Measurements from ENCODE around the gene CDKN1C. TPM values are rescaled to one million over a fixed set of nuclear protein-coding genes. Genes with fewer than 3 reads are reported as not detected.

The CDKN1C gene
- total RNA-seq, 1 donor from 2014 or later, result 1.4 TPM

DNA sequence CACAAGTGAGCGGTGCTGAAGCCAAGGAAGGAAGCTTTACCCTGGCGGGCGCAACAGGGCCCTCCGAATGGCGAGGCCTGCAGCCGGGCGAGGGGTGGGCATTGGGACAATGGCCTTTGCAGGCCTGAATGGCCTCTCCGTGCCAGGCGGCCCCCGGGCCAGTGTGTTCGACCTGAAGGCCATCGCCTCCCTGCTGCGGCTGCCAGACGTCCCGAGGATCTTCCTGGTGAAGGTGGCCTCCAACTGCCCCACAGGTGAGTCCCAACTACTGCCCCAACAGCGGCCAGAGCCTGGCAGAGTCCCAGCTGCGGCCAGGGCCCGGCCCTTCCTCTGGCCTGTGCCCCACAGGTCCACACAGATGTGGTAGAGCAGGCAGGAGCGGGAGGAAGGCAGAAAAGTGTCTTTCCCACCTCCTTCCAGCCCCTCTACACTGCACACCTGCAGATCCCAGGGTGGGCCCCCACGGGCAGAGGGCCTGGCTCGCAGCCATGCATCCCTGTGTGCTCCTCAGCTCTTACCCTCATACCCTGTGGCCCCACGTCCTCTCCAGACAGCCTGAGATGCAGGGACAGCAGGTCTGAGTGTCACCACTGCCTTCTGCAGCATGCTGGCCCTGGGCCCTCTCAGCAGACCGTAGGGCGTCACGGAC is 32.4 kb upstream of the CDKN1C start:
- Mint-ChIP-seq H3K27me3 (no peaks in the 10 kb centered on the region), H3K4me1 (peaks cover 12% of the 10 kb centered on the region), H3K36me3 (ENCODE audit: low read depth) (no peaks in the 10 kb centered on the region), H3K27ac (no peak overlapping the region), H3K9me3 (no peaks in the 10 kb centered on the region), H3K4me3 (no peak overlapping the region)
- CTCF ChIA-PET, result interaction anchor here (0.8 kb wide), 1 partner anchor 455 kb away, joined by 3 read pairs; no protein-coding TSS in a partner anchor
- no peak for ATAC-seq (ENCODE audit: low read depth)
- DNase-seq, result no peak
- TF ChIP-seq, protein P1, sequence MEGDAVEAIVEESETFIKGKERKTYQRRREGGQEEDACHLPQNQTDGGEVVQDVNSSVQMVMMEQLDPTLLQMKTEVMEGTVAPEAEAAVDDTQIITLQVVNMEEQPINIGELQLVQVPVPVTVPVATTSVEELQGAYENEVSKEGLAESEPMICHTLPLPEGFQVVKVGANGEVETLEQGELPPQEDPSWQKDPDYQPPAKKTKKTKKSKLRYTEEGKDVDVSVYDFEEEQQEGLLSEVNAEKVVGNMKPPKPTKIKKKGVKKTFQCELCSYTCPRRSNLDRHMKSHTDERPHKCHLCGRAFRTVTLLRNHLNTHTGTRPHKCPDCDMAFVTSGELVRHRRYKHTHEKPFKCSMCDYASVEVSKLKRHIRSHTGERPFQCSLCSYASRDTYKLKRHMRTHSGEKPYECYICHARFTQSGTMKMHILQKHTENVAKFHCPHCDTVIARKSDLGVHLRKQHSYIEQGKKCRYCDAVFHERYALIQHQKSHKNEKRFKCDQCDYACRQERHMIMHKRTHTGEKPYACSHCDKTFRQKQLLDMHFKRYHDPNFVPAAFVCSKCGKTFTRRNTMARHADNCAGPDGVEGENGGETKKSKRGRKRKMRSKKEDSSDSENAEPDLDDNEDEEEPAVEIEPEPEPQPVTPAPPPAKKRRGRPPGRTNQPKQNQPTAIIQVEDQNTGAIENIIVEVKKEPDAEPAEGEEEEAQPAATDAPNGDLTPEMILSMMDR (IDR thresholded peaks at IDR 0.05), result no peak
- POLR2A ChIA-PET, result no interaction called here
- intact Hi-C loops (cut with micrococcal nuclease), result no loop called here

GRCh38 chr11:2916892-2917645 is 31.5 kb upstream of the CDKN1C start:
- Mint-ChIP-seq H3K36me3 (ENCODE audit: low read depth) (no peaks in the 10 kb centered on the region), H3K27me3 (no peaks in the 10 kb centered on the region), H3K9me3 (no peaks in the 10 kb centered on the region), H3K27ac (no peak overlapping the region), H3K4me1 (peaks cover 12% of the 10 kb centered on the region), H3K4me3 (no peak overlapping the region)
- ATAC-seq (ENCODE audit: low read depth), result no peak
- no peak for DNase-seq
- CTCF ChIA-PET, result no interaction called here
- TF ChIP-seq, protein P1 (IDR thresholded peaks at IDR 0.05), result no peak
- POLR2A ChIA-PET, result no interaction called here
- intact Hi-C loops (cut with micrococcal nuclease), result no loop called here

DNA sequence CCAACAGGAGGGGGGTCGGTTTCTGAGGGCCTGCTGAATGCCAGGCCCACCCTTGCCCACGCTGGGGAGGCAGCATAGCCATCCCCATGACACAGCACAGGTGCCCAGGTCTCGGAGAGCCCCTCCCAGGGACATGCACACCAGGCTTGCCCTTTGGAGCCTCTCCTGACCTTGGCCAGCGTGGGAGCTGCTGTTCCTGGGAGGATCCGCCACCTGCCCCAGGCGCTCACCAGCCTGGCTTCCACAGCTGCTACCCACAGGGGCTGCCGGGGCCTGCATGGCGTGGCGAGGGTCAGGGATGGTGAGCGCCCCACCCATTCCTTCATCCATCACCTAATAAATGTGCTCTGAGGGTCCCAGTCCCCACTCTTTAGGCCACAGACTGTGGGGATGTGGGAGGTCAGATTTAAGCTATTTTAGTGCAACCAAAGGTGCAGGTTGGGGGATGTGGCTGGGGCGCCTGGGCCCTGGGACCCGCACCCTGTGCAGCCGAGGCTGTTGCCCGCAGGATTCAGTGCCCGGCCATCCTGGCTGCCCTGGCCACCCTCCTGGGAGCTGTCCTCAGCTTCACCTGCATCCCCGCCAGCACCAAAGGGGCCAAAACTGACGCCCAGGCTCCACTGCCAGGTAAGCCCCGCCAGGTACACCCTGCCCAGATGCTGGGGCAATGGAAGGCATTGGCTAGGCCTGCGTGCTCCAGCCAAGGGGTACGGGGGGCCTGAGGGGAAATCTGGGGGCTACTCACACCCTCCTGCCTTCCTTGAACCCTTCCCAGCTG is 30.7 kb upstream of the CDKN1C start:
- peaks cover 12% of the 10 kb centered on the region for H3K4me1 Mint-ChIP-seq
- no peaks in the 10 kb centered on the region for H3K9me3 Mint-ChIP-seq
- CTCF ChIA-PET, result no interaction called here
- no peak overlapping the region for H3K27ac Mint-ChIP-seq
- DNase-seq (no peak), ATAC-seq (ENCODE audit: low read depth) (no peak)
- H3K27me3 Mint-ChIP-seq, result no peaks in the 10 kb centered on the region
- intact Hi-C loops (cut with micrococcal nuclease), result no loop called here
- no peak overlapping the region for H3K4me3 Mint-ChIP-seq
- TF ChIP-seq, protein P1 (IDR thresholded peaks at IDR 0.05), result no peak
- H3K36me3 Mint-ChIP-seq (ENCODE audit: low read depth), result no peaks in the 10 kb centered on the region
- POLR2A ChIA-PET, result no interaction called here

DNA sequence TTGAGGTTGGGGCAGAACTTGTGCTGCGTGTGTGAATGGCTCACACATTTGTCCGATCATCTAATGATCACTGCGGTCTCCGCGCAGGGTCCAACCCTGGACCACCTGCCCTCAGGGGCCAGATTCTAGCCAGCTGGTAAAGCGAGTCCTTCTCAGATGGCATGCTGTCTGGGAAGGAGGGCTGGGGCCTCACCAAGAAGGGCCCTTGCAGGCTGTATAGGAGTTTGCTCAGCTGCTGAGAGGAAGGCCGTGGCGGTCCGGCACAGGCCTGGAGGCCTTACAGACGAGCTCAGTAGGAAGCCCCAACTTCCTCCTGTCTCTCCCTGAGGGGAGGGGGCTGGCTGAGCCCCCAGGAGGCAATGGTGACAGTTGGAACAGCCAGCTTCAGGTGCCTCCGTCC is 29.9 kb upstream of the CDKN1C start:
- intact Hi-C loops (cut with micrococcal nuclease), result no loop called here
- peaks cover 12% of the 10 kb centered on the region for H3K4me1 Mint-ChIP-seq
- no peak overlapping the region for H3K4me3 Mint-ChIP-seq
- no peaks in the 10 kb centered on the region for H3K36me3 Mint-ChIP-seq (ENCODE audit: low read depth)
- no peaks in the 10 kb centered on the region for H3K27me3 Mint-ChIP-seq
- CTCF ChIA-PET, result no interaction called here
- POLR2A ChIA-PET, result no interaction called here
- H3K27ac Mint-ChIP-seq, result no peak overlapping the region
- no peaks in the 10 kb centered on the region for H3K9me3 Mint-ChIP-seq
- ATAC-seq (ENCODE audit: low read depth) (no peak), DNase-seq (no peak)
- TF ChIP-seq, protein P1 (IDR thresholded peaks at IDR 0.05), result no peak

Data from activated B cell treated with CpG ODN at 0.5 μM for 24 hours (primary cell).